Lung (tissue), 12 donors: ENCODE results near the gene MYO1A. TPM values are rescaled to one million over a fixed set of nuclear protein-coding genes. Genes with fewer than 3 reads are reported as not detected.

Source experiments
- ATAC-seq: fragments of 200-7000 bp; cut with Tn5 transposase; one replicate; pipeline ENCODE4 v1.9.1; 2020; ENCODE audit warnings: moderate number of reproducible peaks; ENCODE audit not compliant: insufficient read depth, low FRiP score
- DNase-seq, 3 donors: peaks; one replicate each; pipeline ENCODE4 v3.0.0-alpha.2; 2013 to 2017
- H3K27ac ChIP-seq, 2 donors: one replicate each; pipeline ENCODE4 v1.5.1; 2013; ENCODE audit warnings: mild to moderate bottlenecking in 2 of 2, moderate library complexity in 2 of 2, control low read depth in 1 of 2, inconsistent platforms in 1 of 2, low read depth in 1 of 2, low read length in 1 of 2
- H3K27me3 ChIP-seq, 3 donors: one replicate each; pipeline ENCODE4 v1.5.1; 2013; ENCODE audit warnings: low read length in 2 of 3; ENCODE audit not compliant: control insufficient read depth in 3 of 3, insufficient read depth in 3 of 3
- H3K36me3 ChIP-seq, 4 donors: one replicate each; pipeline ENCODE4 v1.5.1; 2013; ENCODE audit warnings: low read length in 4 of 4, mild to moderate bottlenecking in 1 of 4, moderate library complexity in 1 of 4; ENCODE audit not compliant: control insufficient read depth in 4 of 4, insufficient read depth in 4 of 4
- H3K4me1 ChIP-seq, 5 donors: one replicate each; pipeline ENCODE4 v1.5.1; 2013; ENCODE audit warnings: low read length in 5 of 5, mild to moderate bottlenecking in 2 of 5, moderate library complexity in 1 of 5; ENCODE audit not compliant: control insufficient read depth in 5 of 5, insufficient read depth in 5 of 5
- H3K4me3 ChIP-seq: one replicate; pipeline ENCODE4 v1.5.1; 2013; ENCODE audit warnings: mild to moderate bottlenecking, control low read depth, moderate library complexity
- H3K9ac ChIP-seq, 2 donors: one replicate each; pipeline ENCODE4 v1.5.1; 2013; ENCODE audit warnings: low read length in 2 of 2, control low read depth in 1 of 2; ENCODE audit not compliant: insufficient read depth in 1 of 2
- H3K9me3 ChIP-seq, 4 donors: one replicate each; pipeline ENCODE4 v1.5.1; 2013; ENCODE audit warnings: low read length in 3 of 4, mild to moderate bottlenecking in 1 of 4, moderate library complexity in 1 of 4; ENCODE audit not compliant: control insufficient read depth in 4 of 4, insufficient read depth in 3 of 4
- WGBS, 2 donors: extraction: QIAGEN DNeasy Blood & Tissue Kit; methylation state at CpG; one replicate each; pipeline ENCODE4 v1.1.7; 2013; 5-methylcytosine and 5-hydroxymethylcytosine counted together
- polyA plus RNA-seq, 2 donors: library from polyadenylated mRNA; stranded (reverse); fragments of 200-250 nt; gene quantifications; one replicate each; pipeline ENCODE4 v1.2.1, GENCODE V29; 2013
- total RNA-seq, 2 donors: library from RNA; depleted of rRNA in 1 of 2; stranded (reverse); fragments of >200 nt in 1 of 2; gene quantifications; one replicate each; pipeline ENCODE4 v1.2.1, GENCODE V29; 2014 to 2021
- TF ChIP-seq, protein P1 (sequence below): IDR thresholded peaks from 2 replicates; pipeline ENCODE4 v1.5.1; 2012; ENCODE audit warnings: mild to moderate bottlenecking; ENCODE audit errors: control extremely low read depth, extremely low read depth
- donor health status: control.
- donor health status: control.
- donor health status: Bipolar disorder and iron deficiency.
- donor health status: healthy.
- donor health status: DM: yes; HTN: yes; CAD: no.

MYO1A gene
- total and polyA plus RNA-seq, 4 donors, result 0.09 to 0.67 (median 0.20) TPM

DNA sequence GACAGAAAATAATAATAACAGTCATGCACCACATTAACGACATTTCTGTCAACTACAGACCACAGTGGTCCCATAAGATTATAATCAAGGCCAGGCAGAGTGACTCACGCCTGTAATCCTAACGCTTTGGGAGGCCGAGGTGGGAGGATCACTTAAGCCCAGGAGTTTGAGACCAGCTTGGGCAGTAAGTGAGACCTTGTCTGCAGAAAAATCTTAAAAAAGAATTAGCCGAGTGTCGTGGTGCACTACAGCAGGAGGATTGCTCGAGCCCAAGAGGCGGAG, 47.6 kb upstream of the MYO1A start:
- 92 to 95% methylated on average over 8 of the region's 8 CpGs for WGBS, 2 donors
- Histone ChIP-seq H3K27me3 (no peaks in the 10 kb centered on the region), H3K9me3 (no peaks in the 10 kb centered on the region), H3K9ac (no peak overlapping the region), H3K27ac (no peak overlapping the region), H3K4me3 (no peak overlapping the region), H3K4me1 (peaks cover 0 to 19% (median 11%) of the 10 kb centered on the region in 5 donors), H3K36me3 (peaks cover 4 to 68% (median 53%) of the 10 kb centered on the region in 4 donors)
- ATAC-seq (no peak), DNase-seq (no peak)
- TF ChIP-seq, protein P1, sequence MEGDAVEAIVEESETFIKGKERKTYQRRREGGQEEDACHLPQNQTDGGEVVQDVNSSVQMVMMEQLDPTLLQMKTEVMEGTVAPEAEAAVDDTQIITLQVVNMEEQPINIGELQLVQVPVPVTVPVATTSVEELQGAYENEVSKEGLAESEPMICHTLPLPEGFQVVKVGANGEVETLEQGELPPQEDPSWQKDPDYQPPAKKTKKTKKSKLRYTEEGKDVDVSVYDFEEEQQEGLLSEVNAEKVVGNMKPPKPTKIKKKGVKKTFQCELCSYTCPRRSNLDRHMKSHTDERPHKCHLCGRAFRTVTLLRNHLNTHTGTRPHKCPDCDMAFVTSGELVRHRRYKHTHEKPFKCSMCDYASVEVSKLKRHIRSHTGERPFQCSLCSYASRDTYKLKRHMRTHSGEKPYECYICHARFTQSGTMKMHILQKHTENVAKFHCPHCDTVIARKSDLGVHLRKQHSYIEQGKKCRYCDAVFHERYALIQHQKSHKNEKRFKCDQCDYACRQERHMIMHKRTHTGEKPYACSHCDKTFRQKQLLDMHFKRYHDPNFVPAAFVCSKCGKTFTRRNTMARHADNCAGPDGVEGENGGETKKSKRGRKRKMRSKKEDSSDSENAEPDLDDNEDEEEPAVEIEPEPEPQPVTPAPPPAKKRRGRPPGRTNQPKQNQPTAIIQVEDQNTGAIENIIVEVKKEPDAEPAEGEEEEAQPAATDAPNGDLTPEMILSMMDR, result no peak

DNA sequence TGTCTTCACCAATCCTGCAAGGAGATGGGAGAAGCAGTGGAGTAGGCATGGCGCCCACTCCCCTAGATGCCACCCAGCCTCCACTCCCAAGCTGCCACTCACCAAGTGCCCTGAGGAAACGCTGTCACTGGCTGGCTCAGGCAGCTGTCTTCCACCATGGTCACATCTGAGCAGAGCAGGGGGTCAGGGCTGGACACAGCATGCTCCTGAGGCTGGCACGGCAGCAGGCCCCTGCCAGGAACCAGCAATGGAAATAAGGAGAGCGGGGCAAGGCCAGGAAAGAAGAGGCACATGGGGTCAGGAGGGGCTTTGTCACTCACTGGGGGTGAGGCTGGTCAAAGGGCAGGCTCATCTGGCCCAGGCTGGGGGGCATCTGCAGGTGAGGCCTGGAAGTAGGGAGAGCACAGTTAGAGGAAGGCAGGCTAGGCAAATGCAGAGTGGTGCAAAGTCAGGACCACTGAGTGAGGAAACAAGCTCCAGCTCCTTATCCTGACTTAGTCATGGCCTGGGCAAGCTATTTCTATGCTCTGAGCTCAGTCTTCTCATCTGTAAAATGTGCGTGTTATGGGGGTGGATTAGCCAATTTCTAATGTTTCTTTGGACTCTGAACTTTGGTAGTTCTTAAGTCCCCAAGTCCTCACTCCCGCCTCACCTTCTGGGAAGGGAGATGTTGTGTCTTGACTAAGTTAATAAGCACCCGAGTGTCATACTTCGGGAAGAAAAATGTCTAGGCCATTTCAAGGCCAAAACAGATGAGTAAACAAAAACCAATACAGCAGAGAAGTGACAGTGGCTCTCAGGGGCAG, 47.0 kb upstream of the MYO1A start:
- Histone ChIP-seq H3K27me3 (no peaks in the 10 kb centered on the region), H3K9ac (no peak overlapping the region), H3K27ac (peak overlapping the region in 1 of 2 donors; percentile 38), H3K4me1 (peaks cover 0 to 25% (median 11%) of the 10 kb centered on the region in 5 donors), H3K36me3 (peaks cover 8 to 68% (median 51%) of the 10 kb centered on the region in 4 donors), H3K4me3 (no peak overlapping the region), H3K9me3 (no peaks in the 10 kb centered on the region)
- WGBS, 2 donors, result 85 to 89% methylated on average over 8 of the region's 8 CpGs
- no peak for DNase-seq
- no peak for ATAC-seq
- TF ChIP-seq, protein P1, result no peak

DNA sequence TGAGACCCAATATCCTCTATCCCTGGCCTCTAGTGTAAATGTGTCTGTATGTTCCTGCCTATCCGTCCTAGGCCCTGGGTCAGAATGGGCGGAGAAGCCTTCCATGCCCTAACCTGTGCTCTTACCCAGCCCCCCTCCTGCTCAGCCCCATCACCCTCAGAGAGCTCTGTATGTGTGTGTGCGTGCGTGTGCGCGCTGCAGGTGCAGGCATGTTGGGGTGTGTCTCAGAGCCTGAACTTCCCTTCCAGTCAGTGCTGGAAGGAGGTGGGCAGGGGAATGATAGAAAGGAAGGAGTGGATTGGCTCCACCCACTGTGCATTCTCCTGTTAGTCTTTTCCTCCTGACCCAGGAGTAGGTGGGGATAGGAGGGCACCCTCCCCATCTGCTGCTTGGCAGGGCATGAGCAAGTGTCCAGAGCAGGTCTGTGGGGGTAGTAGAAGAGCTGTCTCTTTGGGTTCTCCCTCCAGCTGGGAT, 46.2 kb upstream of the MYO1A start:
- Histone ChIP-seq H3K27me3 (no peaks in the 10 kb centered on the region), H3K4me3 (no peak overlapping the region), H3K4me1 (peaks cover 0 to 33% (median 14%) of the 10 kb centered on the region in 5 donors), H3K36me3 (peaks cover 11 to 74% (median 56%) of the 10 kb centered on the region in 4 donors), H3K27ac (no peak overlapping the region), H3K9me3 (no peaks in the 10 kb centered on the region), H3K9ac (no peak overlapping the region)
- DNase-seq (no peak), ATAC-seq (no peak)
- 81 to 92% methylated on average over 6 of the region's 6 CpGs for WGBS, 2 donors
- TF ChIP-seq, protein P1, result no peak

DNA sequence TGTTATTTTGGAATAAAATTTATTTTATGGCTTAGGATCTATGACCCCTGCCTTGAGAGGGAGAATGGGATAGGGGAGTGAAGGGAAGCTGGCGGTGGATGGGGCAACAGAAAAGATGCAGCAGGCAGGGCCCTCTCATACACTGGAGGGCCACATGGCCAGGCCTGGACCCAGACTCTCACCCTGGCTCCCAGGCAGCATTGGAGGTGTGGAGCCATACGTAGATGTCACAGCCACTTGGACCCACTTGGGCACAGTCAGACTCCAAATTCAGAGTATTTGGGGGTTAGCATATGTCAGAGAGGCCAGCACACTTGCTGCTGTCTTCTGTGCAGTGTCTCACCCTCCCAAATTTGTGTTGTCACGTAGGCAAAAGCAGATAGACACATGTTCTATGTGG, 45.5 kb upstream of the MYO1A start:
- Histone ChIP-seq H3K4me1 (peaks cover 0 to 40% (median 18%) of the 10 kb centered on the region in 5 donors), H3K27me3 (no peaks in the 10 kb centered on the region), H3K4me3 (no peak overlapping the region), H3K9ac (no peak overlapping the region), H3K36me3 (peaks cover 11 to 77% (median 58%) of the 10 kb centered on the region in 4 donors), H3K27ac (no peak overlapping the region), H3K9me3 (no peaks in the 10 kb centered on the region)
- DNase-seq (no peak), ATAC-seq (no peak)
- TF ChIP-seq, protein P1, result no peak
- 81 to 92% methylated on average over 3 of the region's 3 CpGs for WGBS, 2 donors
